ENCODE measurements around the gene VWA8. TPM values are rescaled to one million over a fixed set of nuclear protein-coding genes. Genes with fewer than 3 reads are reported as not detected.

VWA8 gene
- total RNA-seq, 3 donors from 2014 or later: 18.4 to 43.5 (median 34.7) TPM

DNA sequence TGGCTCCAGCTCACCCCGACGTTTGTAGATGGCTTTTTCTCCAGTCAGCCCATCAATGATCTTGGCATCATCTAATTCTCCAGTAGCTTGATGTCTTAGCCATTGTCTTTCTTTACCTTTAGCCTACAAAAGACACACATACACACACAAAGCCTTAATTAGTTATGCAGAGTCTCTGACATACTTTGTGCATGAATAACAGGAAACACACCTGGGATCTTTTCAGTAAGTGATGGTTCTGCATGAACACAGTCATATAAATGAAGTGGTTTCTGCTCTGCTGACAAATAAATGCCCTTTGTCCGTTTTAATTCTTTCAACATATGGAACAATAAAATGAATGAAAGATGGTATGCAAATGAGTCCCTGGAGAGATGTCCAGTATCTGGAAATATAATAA, 370.3 kb downstream of the VWA8 start:
- TF ChIP-seq POLR2A (IDR thresholded peaks at IDR 0.05) (no peak), POLR2AphosphoS5 (IDR thresholded peaks at IDR 0.05) (no peak)
- TF ChIP-seq, protein P1, sequence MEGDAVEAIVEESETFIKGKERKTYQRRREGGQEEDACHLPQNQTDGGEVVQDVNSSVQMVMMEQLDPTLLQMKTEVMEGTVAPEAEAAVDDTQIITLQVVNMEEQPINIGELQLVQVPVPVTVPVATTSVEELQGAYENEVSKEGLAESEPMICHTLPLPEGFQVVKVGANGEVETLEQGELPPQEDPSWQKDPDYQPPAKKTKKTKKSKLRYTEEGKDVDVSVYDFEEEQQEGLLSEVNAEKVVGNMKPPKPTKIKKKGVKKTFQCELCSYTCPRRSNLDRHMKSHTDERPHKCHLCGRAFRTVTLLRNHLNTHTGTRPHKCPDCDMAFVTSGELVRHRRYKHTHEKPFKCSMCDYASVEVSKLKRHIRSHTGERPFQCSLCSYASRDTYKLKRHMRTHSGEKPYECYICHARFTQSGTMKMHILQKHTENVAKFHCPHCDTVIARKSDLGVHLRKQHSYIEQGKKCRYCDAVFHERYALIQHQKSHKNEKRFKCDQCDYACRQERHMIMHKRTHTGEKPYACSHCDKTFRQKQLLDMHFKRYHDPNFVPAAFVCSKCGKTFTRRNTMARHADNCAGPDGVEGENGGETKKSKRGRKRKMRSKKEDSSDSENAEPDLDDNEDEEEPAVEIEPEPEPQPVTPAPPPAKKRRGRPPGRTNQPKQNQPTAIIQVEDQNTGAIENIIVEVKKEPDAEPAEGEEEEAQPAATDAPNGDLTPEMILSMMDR (IDR thresholded peaks at IDR 0.05): no peak
- DNase-seq (ENCODE audit: low spot score in 2 of 2): no peak
- peaks cover 3% of the 10 kb centered on the region for H3K36me3 ChIP-seq
- H3K27ac ChIP-seq: no peak overlapping the region
- intact Hi-C loops (cut with DNase I; ENCODE audit: low total_unique reads): loop anchor here (5.0 kb wide), 1 partner anchor 457 kb away; the partner anchor contains the start of gene DGKH
- H3K4me3 ChIP-seq: no peak overlapping the region
- no peaks in the 10 kb centered on the region for H3K27me3 ChIP-seq
- H3K4me1 ChIP-seq: no peaks in the 10 kb centered on the region
- H3K9me3 ChIP-seq: no peaks in the 10 kb centered on the region

- Histone ChIP-seq H3K27me3 (no peaks in the 10 kb centered on the region), H3K27ac (no peak overlapping the region), H3K4me3 (no peak overlapping the region), H3K9me3 (no peaks in the 10 kb centered on the region), H3K4me1 (no peaks in the 10 kb centered on the region), H3K36me3 (peaks cover 3% of the 10 kb centered on the region)
- no peak for DNase-seq (ENCODE audit: low spot score in 2 of 2)
- intact Hi-C loops (cut with DNase I; ENCODE audit: low total_unique reads): loop anchor here (5.0 kb wide), 1 partner anchor 457 kb away; the partner anchor contains the start of gene DGKH
- TF ChIP-seq POLR2A (IDR thresholded peaks at IDR 0.05) (no peak), POLR2AphosphoS5 (IDR thresholded peaks at IDR 0.05) (no peak)
- TF ChIP-seq, protein P1 (IDR thresholded peaks at IDR 0.05): no peak
Observed at GRCh38 chr13:41590122-41590521, 370.8 kb downstream of the VWA8 start.

DNA sequence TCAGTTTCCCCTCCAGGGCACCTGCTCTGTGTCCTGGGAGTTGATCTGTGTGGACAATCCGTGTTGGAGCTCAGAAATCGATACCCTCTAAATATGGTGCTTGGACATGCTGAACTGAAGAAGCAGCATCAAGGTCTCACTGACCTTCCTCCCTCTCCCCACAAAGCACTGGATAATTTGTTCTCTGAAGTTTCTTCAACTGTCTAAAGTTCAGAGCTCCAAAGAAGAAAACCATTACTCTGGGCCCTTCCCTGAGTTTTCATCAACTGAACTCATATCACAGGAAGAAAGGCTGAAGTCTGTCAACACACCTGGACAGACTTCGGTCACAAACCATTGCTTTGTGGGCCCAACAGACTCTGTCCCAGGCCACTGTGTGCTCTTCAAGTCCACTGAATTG, 371.5 kb downstream of the VWA8 start:
- Histone ChIP-seq H3K4me3 (no peak overlapping the region), H3K4me1 (no peaks in the 10 kb centered on the region), H3K27me3 (no peaks in the 10 kb centered on the region), H3K27ac (no peak overlapping the region), H3K9me3 (no peaks in the 10 kb centered on the region), H3K36me3 (peaks cover 3% of the 10 kb centered on the region)
- TF ChIP-seq POLR2AphosphoS5 (IDR thresholded peaks at IDR 0.05) (no peak), POLR2A (IDR thresholded peaks at IDR 0.05) (no peak)
- TF ChIP-seq, protein P1 (IDR thresholded peaks at IDR 0.05): no peak
- intact Hi-C loops (cut with DNase I; ENCODE audit: low total_unique reads): no loop called here
- no peak for DNase-seq (ENCODE audit: low spot score in 2 of 2)

- DNase-seq (ENCODE audit: low spot score in 2 of 2): no peak
- Histone ChIP-seq H3K4me1 (no peaks in the 10 kb centered on the region), H3K27ac (no peak overlapping the region), H3K36me3 (peaks cover 3% of the 10 kb centered on the region), H3K4me3 (no peak overlapping the region), H3K27me3 (no peaks in the 10 kb centered on the region), H3K9me3 (no peaks in the 10 kb centered on the region)
- TF ChIP-seq, protein P1 (IDR thresholded peaks at IDR 0.05): no peak
- TF ChIP-seq POLR2AphosphoS5 (IDR thresholded peaks at IDR 0.05): no peak
- TF ChIP-seq POLR2A (IDR thresholded peaks at IDR 0.05): no peak
- intact Hi-C loops (cut with DNase I; ENCODE audit: low total_unique reads): no loop called here
Observed at GRCh38 chr13:41588899-41589298, 372.0 kb downstream of the VWA8 start.

DNA sequence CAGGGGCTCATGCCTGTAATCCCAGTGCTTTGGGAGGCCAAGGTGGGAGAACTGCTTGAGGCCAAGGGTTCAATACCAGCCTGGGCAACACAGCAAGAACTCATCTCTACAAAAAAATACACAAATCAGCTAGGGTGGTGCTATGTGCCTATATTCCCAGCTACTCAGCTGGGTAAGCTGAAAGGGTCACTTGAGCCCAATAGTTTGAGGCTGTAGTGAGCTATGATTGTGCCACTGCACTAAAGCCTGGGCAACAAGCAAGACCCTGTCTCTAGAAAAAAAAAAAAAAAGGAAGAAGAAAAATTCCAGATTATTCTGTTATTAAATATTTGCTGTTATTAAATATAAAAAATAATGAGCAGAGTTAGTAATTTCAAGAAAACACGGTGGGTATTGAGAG, 372.5 kb downstream of the VWA8 start:
- H3K27ac ChIP-seq: no peak overlapping the region
- no peak overlapping the region for H3K4me3 ChIP-seq
- H3K27me3 ChIP-seq: no peaks in the 10 kb centered on the region
- no peaks in the 10 kb centered on the region for H3K4me1 ChIP-seq
- peaks cover 3% of the 10 kb centered on the region for H3K36me3 ChIP-seq
- intact Hi-C loops (cut with DNase I; ENCODE audit: low total_unique reads): no loop called here
- no peaks in the 10 kb centered on the region for H3K9me3 ChIP-seq
- DNase-seq (ENCODE audit: low spot score in 2 of 2): no peak
- TF ChIP-seq, protein P1 (IDR thresholded peaks at IDR 0.05): no peak
- TF ChIP-seq POLR2AphosphoS5 (IDR thresholded peaks at IDR 0.05): no peak
- no peak for TF ChIP-seq POLR2A (IDR thresholded peaks at IDR 0.05)

Measured in breast epithelium (tissue), 4 donors.